HG02610 (cell line): ENCODE results near the gene RIMS4.
"Not testable (repeated sequence)": the region's sequence is repeated elsewhere in the genome, so short reads cannot be mapped to it uniquely, and the experiment has no call there.

Experiments
- ATAC-seq: cut with Tn5 transposase; IDR thresholded peaks from one replicate; pipeline ENCODE4 v1.9.1; 2021; ENCODE audit warnings: mild to moderate bottlenecking, moderate library complexity; ENCODE audit not compliant: unreplicated experiment

Gene RIMS4

GRCh38 chr20:44765701-44766347, 44.5 kb downstream of the RIMS4 start:
- no peak for ATAC-seq

- no peak for ATAC-seq
Observed at GRCh38 chr20:44765091-44765490, 45.3 kb downstream of the RIMS4 start.

- not testable (repeated sequence) for ATAC-seq
Observed at GRCh38 chr20:44763798-44764197, 46.5 kb downstream of the RIMS4 start.

- ATAC-seq, result no peak
Observed at GRCh38 chr20:44762466-44763140, 47.7 kb downstream of the RIMS4 start.

GRCh38 chr20:44761423-44761822, 48.9 kb downstream of the RIMS4 start:
- no peak for ATAC-seq

GRCh38 chr20:44759595-44759994, 50.8 kb downstream of the RIMS4 start:
- no peak for ATAC-seq

GRCh38 chr20:44758247-44759101, 51.9 kb downstream of the RIMS4 start:
- no peak for ATAC-seq

GRCh38 chr20:44756956-44757355, 53.4 kb downstream of the RIMS4 start:
- ATAC-seq, result no peak

- ATAC-seq, result no peak
Observed at GRCh38 chr20:44756011-44756688, 54.2 kb downstream of the RIMS4 start.

- ATAC-seq, result no peak
Observed at GRCh38 chr20:44754554-44754953, 55.8 kb downstream of the RIMS4 start.

- ATAC-seq, result no peak
Observed at GRCh38 chr20:44752099-44752931, 58.0 kb downstream of the RIMS4 start.

GRCh38 chr20:44750081-44750805, 60.1 kb downstream of the RIMS4 start:
- no peak for ATAC-seq

GRCh38 chr20:44748005-44748370, 62.4 kb downstream of the RIMS4 start:
- ATAC-seq, result no peak

- no peak for ATAC-seq
Observed at GRCh38 chr20:44747166-44748004, 63.0 kb downstream of the RIMS4 start.

GRCh38 chr20:44746367-44747165, 63.8 kb downstream of the RIMS4 start:
- no peak for ATAC-seq

- ATAC-seq, result no peak
Observed at GRCh38 chr20:44745598-44746366, 64.6 kb downstream of the RIMS4 start, which contains the start of gene KCNK15. KCNK15 (plus strand) TSS chr20:44745865; CDS start chr20:44745911, 46 bp downstream.

GRCh38 chr20:44745122-44745597, 65.2 kb downstream of the RIMS4 start:
- ATAC-seq, result no peak
